ENCODE data around the gene EIF2AK2.

GRCh38 chr2:37154785-37155184, 2.0 kb downstream of the EIF2AK2 start:
- no peak for TF ChIP-seq CTCF (IDR thresholded peaks at IDR 0.05 in 8 of 11, conservative IDR thresholded peaks at IDR 0.05 in 3 of 11)
- TF ChIP-seq POLR2A (IDR thresholded peaks at IDR 0.05), result no peak

Measured in spleen (tissue), 7 donors.